LNCaP clone FGC (cell line): ENCODE data around the gene CHRNA9.

Source experiments
- DNase-seq: peaks from one replicate; pipeline ENCODE4 v3.0.0-alpha.2; 2011; ENCODE audit warnings: low read depth
- H3K4me3 ChIP-seq: 2 replicates; pipeline ENCODE4 v1.5.1; 2011; ENCODE audit warnings: mild to moderate bottlenecking, low read depth, low read length, control low read depth
- CTCF ChIP-seq: IDR thresholded peaks from 2 replicates; pipeline ENCODE4 v1.5.1; 2012; ENCODE audit warnings: mild to moderate bottlenecking; ENCODE audit not compliant: control insufficient read depth, insufficient read depth; ENCODE audit errors: extremely low read depth

Gene CHRNA9

GRCh38 chr4:40367451-40367850 is 32.3 kb downstream of the CHRNA9 start:
- no peak for DNase-seq
- H3K4me3 ChIP-seq: no peak overlapping the region
- no peak for TF ChIP-seq CTCF

- peak; percentile 23 for TF ChIP-seq CTCF
- H3K4me3 ChIP-seq: no peak overlapping the region
- no peak for DNase-seq
These were observed 34.5 kb downstream of the CHRNA9 start for GRCh38 chr4:40369437-40370274.

GRCh38 chr4:40372651-40373050 is 37.5 kb downstream of the CHRNA9 start:
- H3K4me3 ChIP-seq: no peak overlapping the region
- TF ChIP-seq CTCF: no peak
- DNase-seq: no peak

GRCh38 chr4:40373636-40374035 is 38.5 kb downstream of the CHRNA9 start:
- TF ChIP-seq CTCF: no peak
- H3K4me3 ChIP-seq: no peak overlapping the region
- DNase-seq: no peak

GRCh38 chr4:40375095-40375494 is 40.0 kb downstream of the CHRNA9 start:
- H3K4me3 ChIP-seq: no peak overlapping the region
- no peak for DNase-seq
- TF ChIP-seq CTCF: no peak

GRCh38 chr4:40375620-40376019 is 40.5 kb downstream of the CHRNA9 start:
- H3K4me3 ChIP-seq: no peak overlapping the region
- no peak for DNase-seq
- TF ChIP-seq CTCF: no peak

GRCh38 chr4:40377512-40378365 is 42.6 kb downstream of the CHRNA9 start:
- no peak for TF ChIP-seq CTCF
- no peak overlapping the region for H3K4me3 ChIP-seq
- DNase-seq: no peak
